HG03460 (cell line): ENCODE measurements around the gene CATSPERE.
A peak's percentile ranks its signal among the peaks of the same experiment; 100 is the strongest.
"Not testable (repeated sequence)": the region's sequence is repeated elsewhere in the genome, so short reads cannot be mapped to it uniquely, and the experiment has no call there.

Experiments
- ATAC-seq: cut with Tn5 transposase; IDR thresholded peaks from one replicate; pipeline ENCODE4 v1.9.1; 2021; ENCODE audit not compliant: unreplicated experiment

Gene CATSPERE

DNA sequence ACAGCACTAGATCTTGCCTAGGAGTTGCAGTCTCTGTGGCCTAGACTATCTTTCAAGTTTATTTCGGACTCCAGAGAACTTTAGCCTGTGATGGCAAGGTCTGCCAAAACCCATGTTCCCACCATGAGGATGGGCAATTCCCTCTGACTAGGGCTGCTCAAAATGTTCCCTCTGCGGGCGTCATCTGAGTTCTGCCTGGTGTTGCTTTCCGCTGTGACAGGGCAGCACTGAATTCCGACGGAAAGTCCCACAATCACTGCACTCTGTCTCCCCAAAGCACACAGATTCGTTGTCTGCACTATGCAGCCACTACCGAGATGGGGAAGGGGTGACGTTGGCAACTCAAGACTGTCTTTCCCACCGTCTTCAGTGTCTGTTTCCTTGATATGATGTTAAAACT lies 75.2 kb downstream of the CATSPERE start:
- ATAC-seq, result no peak

DNA sequence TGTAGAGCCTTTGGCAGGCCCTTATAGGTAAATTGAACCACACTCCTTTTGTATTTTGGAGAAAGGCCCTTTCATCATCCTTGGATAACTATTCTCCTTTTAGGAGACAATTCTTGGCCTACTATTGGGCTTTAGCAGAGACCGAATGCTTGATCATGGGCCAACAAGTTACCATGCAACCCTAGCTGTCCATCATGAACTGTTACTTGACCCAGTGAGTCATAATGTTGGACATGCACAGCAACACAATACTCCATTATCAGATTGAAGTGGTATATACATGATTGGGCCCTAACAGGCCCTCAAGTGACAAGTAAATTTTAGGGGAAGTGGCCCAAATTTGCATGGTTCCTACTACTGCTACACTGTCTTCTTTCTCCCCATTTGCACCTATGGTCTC lies 84.4 kb downstream of the CATSPERE start:
- ATAC-seq, result no peak

DNA sequence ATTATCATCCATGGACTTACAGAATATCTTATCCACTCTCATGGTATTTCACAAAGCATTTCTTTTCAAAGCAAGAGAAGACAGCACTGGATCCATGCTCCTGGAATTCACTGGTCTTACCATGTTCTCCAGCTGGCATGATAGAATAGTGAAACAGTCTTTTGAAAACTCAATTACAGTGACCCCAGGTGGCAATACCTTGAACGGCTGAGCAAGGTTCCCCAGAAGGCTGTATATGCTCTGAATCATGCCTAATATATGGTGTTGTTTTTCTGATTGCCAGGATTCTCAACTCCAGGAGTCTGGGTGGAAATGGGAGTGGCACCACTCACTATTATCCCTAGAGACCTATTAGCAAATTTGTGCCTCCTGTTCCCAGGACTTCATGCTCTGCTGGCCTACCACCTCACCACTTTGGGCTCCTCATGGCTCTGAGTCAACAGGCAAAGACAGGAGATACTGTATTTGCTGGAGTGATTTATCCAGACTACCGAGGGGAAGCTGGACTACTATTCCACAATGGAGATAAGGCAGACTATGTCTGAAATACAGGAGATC lies 87.6 kb downstream of the CATSPERE start:
- ATAC-seq, result no peak

DNA sequence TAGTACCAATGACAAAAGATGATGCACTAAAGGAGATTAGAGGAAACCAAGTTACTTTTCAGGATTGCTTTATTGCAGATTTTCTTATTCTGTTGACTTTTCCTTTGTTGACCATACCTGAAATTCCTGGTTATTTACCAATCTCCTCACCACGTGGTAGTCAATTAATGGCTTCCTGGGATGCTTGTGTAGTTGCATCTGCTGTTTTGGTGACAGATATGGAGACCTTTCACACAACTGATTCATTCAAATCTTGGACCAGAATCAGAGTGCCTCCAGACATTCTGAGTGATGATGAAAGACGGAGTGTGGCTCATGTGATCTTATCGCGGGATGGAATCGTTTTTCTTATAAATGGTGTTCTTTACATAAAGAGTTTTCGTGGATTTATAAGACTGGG lies 91.3 kb downstream of the CATSPERE start:
- no peak for ATAC-seq

DNA sequence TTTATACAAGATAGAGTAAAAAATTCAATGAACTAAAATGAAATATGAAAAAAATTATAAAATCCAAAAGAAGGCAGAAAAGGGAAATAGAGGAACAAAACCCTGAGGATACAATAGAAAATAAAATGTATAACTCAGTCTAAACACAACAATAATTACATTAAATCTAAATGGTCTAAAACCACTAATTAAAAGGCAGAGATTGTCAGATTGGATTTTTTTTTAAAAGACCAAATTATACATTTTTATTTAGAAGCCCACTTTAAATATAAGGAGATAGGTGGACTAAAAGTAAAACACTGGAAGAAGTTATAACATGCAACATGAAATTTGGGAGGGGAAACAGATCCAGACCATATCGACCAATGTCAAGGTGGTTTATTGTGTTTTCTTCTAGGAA lies 95.2 kb downstream of the CATSPERE start:
- ATAC-seq, result no peak

DNA sequence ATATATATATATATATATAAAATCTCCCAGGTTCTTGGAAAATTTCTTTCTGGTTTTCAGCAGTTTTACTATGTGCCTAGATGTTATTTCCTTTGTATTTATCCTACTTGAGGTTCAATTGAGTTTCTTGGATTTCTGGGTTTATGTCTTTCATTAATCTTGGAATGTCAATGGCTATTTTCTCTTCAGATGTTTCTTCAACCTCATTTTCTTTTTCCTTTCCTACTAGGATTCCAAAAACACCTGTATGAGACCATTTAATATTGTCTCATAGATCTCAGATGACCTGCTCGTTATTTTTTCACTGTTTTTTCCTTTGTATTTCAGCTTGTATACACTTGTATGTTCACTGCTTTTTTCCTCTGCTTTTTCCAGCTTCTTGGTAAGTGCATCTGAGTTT lies 96.5 kb downstream of the CATSPERE start:
- ATAC-seq, result no peak

DNA sequence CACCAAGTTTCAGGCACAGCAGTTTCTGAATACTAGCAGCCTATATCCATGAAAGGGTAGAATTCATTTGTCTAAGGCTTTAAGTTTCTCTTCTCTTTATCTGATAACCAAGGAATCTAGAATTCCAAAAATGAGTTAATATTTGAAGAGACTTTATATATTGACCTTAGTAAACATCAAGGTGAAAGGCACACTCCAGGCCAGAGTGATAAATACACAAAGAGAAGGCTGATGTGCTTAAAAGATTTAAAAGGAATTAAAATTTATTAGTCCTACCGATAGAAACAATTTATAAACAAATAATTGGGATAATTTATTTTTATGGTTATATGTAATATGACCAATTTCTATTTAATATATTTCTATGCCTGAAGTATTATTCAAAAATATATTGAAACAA lies 98.5 kb downstream of the CATSPERE start:
- no peak for ATAC-seq

DNA sequence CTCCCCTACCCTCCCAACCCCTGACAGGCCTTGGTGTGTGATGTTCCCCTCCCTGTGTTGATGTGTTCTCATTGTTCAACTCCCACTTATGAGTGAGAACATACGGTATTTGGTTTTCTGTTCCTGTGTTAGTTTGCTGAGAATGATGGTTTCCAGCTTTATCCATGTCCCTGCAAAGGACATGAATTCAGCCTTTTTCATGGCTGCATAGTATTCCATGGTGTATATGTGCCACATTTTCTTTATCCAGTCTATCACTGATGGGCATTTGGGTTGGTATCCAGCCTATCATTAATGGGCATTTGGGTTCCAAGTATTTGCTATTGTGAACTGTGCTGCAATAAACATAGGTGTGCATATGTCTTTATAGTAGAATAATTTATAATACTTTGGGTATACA lies 101.8 kb downstream of the CATSPERE start:
- not testable (repeated sequence) for ATAC-seq

DNA sequence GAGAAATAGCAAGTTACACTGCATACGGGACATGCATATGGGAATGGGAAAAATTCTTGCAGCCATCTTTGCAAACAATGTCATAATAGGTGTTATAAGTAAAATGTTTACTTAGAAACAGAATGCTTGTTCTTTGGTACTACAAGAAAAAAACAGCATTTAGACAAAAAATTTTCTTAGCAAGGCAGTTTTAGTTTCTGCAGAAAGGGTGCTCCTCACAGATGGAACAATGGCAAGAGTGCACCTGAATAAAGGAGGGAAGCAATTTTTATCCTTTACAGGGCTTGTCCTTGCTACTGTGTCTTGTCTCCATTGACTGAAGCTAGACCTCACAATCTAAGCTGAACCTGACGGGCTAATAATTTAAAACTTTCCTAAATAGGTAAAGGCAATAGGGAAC lies 112.7 kb downstream of the CATSPERE start:
- ATAC-seq, result no peak

DNA sequence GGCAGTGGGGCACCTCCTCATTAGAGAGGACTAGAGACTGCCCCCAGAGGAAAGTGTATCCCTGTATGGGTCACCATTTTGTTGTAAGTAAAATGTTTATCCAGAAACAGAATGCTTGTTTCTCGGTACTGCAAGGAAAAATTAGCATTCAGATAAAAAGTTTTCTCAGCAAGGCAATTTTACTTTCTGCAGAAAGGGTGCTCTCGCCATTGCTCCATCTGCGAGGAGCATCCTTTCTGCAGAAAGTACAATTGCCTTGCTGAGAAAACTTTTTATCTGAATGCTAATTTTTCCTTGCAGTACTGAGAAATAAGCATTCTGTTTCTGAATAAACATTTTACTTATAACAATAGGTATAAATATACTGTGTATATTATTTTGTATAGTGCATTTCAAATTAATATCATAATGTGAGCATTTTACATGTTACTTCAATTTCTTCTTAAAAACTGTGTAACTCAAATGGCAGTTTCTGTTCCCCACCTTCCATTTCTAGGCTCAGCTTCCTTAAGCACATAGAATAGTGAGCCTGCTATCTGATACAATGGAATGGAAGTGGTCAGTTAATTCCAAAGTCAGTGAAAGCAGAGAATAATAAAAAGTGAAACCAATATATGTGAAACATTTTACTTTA lies 115.3 kb downstream of the CATSPERE start:
- no peak for ATAC-seq

DNA sequence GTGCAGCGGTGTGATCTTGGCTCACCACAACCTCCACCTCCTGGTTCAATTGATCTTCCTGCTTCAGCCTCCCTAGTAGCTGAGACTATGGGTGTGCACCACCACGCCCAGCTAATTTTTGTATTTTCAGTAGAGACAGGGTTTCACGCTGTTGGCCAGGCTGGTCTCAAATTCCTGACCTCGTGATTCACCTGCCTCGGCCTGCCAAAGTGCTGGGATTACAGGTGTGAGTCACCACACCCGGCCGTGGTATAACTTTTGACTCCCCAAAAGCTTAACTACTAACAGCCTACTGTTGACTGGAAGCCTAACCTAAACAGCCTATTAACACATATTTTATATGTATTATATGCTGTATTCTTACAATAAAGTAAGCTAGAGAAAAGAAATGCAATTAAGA lies 117.1 kb downstream of the CATSPERE start:
- not testable (repeated sequence) for ATAC-seq

DNA sequence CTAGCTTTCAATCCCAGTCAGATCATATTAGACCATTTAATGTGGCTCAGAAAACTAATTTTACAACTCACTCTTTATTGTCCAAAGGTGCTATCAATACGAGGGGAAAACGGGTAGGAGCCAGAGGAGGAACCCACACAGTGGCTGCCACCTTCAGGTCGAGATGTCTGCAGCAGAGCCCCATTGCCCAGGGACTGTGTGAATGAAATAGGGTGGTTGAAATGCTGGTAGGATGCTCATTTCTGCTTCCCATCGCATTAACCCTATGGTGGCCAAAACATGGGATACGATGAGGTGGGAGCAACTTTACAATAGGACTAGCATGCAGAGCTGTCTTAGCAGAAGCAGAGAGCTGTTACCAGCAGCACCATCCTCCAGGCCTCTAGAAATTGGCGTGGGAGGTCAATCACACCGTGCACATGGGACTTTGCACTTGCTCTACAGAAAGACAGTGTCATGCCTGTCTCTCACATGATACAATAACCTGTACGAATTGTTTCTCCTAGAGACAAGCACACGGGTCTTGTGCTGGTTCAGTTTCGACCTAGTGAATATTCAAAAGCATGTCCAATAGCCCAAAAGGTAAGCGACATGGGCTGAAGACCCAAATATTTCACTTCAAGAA lies 122.4 kb downstream of the CATSPERE start:
- ATAC-seq, result no peak

DNA sequence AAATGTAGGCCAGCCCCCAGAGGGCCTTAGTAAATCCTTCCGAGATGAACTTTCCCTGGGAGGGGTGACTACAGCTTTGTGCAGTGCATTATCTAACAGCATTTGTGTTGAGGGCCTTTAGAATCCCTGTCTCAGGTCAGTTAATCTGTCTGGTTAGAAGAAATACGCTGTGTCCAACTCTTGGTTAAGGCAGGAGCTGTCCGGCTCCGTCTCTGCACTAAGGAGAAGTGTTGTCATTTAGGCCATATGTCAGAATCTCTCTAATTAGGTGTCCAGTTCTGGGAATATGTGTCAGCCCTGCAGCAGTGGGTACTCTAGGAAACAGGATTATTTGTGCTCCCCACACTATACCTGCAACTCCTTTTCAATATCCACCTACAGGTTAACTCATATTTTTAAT lies 124.8 kb downstream of the CATSPERE start:
- ATAC-seq, result no peak

DNA sequence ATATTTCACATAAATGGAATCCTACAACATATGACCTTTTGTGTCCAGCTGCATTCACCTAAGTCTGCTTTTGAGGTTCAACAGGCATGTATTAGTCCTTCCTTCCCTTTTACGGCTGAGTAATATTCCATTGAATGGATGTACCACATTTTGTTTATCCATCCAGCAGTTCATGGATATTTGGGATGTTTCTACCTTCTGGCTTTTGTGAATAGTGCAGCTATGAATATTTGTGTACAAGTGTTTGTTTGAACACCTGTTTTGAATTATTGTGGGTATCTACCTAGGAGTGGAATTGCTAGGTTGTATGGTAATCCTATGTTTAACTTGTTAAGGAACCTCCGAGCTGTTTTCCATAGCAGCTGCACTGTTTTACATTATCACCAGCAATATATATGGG lies 129.6 kb downstream of the CATSPERE start:
- no peak for ATAC-seq

DNA sequence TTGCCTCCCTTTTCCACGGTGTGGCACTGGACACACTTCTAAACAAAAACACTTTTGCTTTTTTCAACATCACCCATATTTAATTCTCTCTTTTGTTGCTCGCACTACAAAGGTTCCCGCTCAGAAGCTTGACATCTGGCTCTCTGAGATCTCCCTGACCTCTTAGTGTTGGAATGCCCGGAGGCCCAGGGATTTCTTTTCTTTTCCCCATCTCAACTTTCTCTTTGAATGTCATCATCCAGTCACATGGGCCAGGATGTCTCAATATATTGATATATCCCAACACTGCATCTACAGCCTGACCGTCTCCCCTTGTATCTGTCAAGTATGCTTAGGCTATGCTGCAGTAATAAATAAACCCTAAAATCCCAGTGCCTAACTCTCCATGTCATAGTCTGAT lies 137.5 kb downstream of the CATSPERE start:
- ATAC-seq, result no peak

DNA sequence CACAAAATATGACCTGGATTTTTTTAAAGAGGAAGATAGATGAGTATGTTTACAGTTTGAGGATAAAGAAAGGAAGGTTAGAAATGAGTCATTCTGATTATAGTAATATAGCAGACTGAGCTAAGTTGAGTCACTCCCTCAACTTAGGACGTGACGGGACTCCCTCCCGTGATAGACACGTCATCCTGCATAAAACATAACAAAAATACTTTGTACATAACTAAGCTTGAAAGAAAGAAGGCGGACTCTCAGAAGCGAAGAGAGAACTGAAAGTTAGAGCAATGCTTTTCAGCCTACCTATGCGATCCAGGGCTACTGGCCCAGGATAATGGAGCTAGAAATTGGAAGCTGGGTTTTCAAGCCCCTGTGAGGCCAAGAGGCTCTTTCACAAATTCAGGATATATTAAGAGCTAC lies 138.9 kb downstream of the CATSPERE start:
- ATAC-seq, result peak; percentile 89

DNA sequence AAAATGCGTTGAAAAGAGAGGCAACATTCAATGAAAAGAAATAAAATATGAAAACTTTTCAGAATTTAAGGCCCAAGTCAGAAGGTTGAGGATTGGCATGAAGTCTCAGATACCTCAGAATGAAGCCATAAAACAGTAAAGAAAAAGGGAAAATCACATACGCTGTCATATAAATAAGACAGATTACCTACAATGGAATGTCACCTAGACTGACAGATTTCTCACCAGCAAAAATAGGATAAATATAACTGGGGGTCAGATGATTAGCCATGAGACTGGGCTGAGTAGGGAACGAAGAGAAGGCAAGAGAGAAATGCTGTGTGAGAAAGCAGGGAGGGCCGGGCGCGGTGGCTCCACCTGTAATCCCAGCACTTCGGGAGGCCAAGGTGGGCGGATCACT lies 140.3 kb downstream of the CATSPERE start:
- ATAC-seq, result no peak

DNA sequence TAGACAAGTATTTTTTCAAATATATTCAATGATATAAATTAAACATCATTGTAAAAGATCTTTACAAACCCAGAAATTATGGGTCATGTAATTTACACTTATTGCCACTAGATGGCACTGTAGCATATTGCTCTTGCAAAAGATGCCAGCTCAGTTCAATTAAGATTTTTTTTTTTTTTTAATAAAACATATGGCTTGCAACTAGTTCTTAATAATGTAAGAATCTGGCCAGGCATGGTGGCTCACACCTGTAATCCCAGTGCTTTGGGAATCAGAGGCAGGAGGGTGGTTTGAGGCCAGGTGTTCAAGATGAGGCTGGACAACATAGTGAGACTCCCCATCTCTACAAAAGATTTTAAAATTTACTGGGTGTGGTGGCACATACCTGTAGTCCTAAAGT lies 142.4 kb downstream of the CATSPERE start:
- ATAC-seq, result no peak

DNA sequence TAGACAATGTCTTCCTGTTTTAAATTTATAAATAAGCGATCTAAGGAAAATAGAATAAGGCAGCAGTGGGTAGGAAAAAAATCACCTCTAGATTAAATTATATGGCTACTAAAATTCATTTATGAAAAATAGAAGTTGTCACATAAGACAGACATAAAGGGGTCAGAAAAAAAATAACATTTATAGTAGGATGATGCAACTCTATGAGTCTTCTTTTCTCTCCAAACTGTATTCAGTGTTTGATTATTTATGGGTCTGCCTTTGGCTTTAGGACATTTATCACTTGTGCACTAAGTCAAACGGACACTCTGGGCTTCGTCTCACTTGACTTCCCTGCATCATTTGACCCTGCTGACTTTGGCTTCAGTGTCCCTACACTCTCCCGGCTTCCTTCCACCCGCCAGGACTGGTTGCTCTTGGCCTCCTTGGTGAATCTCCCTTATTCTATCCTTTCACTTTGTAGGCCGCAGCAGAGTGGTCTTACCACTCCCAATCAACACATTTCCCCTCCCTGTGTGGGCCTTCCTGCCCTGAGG lies 144.8 kb downstream of the CATSPERE start:
- ATAC-seq, result no peak

DNA sequence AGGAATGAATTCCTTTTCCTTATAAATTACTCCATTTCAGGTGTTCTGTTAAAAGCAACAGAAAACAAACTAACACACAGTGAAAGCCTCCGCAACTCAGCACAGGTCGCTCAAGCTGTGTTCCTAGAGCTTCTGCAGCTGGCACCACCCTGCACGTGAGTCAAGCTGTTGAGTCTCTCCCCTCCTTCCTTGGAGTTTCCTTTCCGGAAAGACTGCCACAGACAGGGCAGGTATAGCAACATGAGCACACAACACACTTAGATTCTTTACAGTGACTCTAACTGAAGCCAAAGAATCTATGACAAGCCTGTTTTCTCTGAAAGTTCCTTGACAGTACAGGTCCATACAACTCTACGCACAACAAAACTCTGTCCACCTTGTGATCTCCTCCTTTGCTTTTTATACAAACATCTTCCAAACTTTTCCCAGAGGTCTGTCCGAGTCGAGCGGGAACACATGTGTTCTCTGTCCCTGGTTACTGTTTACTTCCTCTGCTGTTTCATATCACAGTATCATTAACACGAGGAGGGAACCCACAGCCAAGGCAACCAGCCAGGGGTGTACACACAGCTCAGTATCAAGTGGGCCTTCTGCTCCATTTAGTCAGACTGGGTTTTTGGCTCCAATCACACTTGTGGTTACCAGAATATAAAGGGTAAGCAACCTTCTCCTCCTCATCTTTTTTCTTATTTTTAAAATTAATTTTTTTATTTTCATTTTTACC lies 153.2 kb downstream of the CATSPERE start:
- ATAC-seq, result no peak

DNA sequence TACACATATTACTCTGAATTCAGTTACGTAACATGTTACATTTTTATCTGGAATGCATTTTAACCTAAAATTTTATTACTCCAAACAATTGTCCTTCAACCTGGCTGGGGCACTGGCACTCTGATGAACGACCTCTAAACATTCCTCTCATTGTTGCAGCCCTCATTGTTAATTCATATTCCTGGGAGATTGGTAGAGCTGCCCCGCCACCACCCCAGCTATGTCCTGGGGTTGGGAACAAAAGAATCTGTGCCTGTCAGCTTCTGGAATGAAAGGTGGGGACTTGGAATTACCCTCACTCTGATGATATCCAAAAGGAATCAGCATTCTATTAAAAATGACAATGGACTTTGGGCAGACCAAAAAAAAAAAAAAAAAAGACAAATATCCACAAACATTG lies 153.8 kb downstream of the CATSPERE start:
- ATAC-seq, result no peak

DNA sequence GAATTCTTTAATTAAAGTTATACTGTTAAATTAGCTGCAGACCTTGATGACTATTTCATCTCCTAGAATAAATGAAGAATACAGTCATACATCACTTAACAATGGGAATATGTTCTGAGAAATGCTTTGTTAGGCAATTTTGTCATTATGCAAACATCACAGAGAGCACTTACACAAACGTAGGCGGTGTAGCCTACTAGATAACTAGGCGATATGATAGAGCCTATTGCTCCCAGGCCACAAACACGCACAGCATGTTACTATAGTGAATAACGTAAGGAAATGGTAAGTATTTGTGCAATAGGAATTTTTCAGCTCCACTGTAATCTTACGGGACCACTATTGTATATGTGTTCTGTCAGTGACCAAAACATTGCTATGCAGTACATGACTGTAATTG lies 154.2 kb downstream of the CATSPERE start:
- ATAC-seq, result no peak
